ENCODE results near the gene LGALS1. TPM values are rescaled to one million over a fixed set of nuclear protein-coding genes. Genes with fewer than 3 reads are reported as not detected.

LGALS1 gene
- total RNA-seq, 2 donors from 2014 or later, result 83.3 to 222 TPM

DNA sequence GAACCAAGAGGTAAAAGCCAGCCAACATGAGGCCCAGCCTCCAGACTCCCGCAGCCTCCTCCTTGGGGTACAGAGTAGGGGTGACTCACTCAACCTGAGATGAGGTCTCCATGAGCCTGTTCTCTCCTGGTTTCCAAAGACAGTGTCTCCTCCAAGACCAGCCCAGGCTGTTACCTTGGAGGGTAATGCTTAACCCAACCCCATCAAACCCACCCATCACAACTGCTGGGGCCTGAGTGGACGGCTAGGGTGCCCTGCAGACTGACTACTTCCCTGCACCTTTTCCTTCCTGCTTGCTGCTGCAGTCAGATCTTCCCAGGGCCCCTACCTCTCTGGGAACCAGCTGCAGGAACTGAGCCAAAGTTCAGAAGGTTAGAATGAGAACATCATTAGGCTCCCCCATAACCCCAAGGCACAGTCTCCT lies 5.6 kb downstream of the LGALS1 start:
- Histone ChIP-seq H3K27me3 (no peaks in the 10 kb centered on the region), H3K36me3 (no peaks in the 10 kb centered on the region), H3K9ac (ENCODE audit: low read depth in 2 of 2, low read length in 2 of 2) (no peak overlapping the region), H3K4me1 (peaks cover 19% of the 10 kb centered on the region), H3K4me3 (no peak overlapping the region), H3K9me3 (no peaks in the 10 kb centered on the region), H3K27ac (no peak overlapping the region)
- no peak for TF ChIP-seq CTCF (IDR thresholded peaks at IDR 0.05)
- DNase-seq, result no peak
- intact Hi-C loops (cut with DNase I), result loop anchor here (2.0 to 10.0 kb wide), 3 partner anchors 39 to 114 kb away; no protein-coding TSS in a partner anchor

DNA sequence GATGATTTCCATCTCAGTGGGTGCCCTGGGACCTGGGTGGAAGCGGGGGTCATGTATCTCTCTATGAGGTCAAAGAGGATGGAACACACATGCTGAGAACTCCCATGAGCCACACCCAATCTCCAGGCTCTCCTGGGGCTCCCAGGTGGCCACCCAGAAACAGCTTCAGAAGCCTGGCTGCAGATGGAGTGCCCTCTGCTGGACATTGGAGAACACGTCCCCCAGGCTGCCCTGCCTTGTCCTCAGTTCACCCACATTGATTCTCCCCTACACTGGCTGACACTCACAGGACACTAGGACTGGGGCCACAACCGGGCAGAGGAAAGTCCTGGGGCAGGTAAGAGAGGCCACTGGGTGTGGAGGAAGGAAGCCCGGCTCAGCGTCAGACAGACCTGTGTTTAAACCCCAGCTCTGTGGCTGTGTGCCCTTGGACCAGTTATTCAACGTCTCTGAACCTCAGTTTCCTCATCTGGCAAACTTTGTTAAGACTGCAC lies 6.2 kb downstream of the LGALS1 start:
- no peaks in the 10 kb centered on the region for H3K36me3 ChIP-seq
- H3K9ac ChIP-seq (ENCODE audit: low read depth in 2 of 2, low read length in 2 of 2), result no peak overlapping the region
- intact Hi-C loops (cut with DNase I), result loop anchor here (2.0 to 10.0 kb wide), 3 partner anchors 39 to 113 kb away; no protein-coding TSS in a partner anchor
- H3K27ac ChIP-seq, result no peak overlapping the region
- no peaks in the 10 kb centered on the region for H3K27me3 ChIP-seq
- H3K4me1 ChIP-seq, result peaks cover 14% of the 10 kb centered on the region
- TF ChIP-seq CTCF (IDR thresholded peaks at IDR 0.05), result peak; percentile 82
- no peaks in the 10 kb centered on the region for H3K9me3 ChIP-seq
- DNase-seq, result peak; percentile 84
- no peak overlapping the region for H3K4me3 ChIP-seq

DNA sequence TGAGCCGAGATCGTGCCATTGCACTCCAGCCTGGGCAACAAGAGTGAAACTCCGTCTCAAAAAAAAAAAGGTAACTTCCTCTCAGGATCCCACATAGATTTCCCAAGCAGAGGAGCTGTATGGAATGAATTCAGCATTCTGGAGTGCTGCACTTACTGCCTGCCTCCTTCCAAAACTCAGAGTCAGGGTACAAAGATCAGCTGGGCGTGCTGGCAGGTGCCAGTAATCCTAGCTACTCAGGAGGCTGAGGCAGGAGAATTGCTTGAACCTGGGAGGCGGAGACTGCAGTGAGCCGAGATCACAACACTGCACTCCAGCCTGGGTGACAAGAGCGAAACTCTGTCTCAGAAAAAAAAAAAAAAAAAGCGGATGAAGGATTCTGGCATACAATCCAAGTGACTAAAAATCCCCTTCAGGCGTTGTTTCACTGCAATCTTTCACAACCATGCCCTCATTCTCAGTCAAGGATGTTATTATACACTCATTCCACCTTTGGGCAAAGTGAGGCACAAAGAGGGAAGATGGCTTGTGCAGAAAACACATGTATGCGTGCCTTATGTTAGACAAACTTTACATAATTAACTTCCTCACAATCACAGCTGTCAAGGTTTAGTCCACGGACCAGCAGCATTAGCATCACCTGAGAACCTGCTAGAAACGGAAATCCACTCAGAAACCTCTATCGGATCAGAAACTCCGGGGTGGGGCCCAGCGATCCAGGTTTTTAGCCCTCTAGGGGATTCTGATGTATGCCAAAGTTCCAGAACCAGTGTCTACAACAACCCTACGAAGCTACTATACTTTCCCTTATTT lies 9.6 kb downstream of the LGALS1 start:
- Histone ChIP-seq H3K27me3 (no peaks in the 10 kb centered on the region), H3K9me3 (no peaks in the 10 kb centered on the region), H3K4me1 (peaks cover 29% of the 10 kb centered on the region), H3K36me3 (no peaks in the 10 kb centered on the region), H3K9ac (ENCODE audit: low read depth in 2 of 2, low read length in 2 of 2) (peak overlapping the region in 1 of 2 donors; percentile 99), H3K27ac (peak overlapping the region; percentile 77), H3K4me3 (no peak overlapping the region)
- DNase-seq, result peak; percentile 83
- intact Hi-C loops (cut with DNase I), result loop anchor here (5.0 to 10.0 kb wide), 2 partner anchors 43 to 110 kb away; no protein-coding TSS in a partner anchor
- TF ChIP-seq CTCF (IDR thresholded peaks at IDR 0.05), result no peak

DNA sequence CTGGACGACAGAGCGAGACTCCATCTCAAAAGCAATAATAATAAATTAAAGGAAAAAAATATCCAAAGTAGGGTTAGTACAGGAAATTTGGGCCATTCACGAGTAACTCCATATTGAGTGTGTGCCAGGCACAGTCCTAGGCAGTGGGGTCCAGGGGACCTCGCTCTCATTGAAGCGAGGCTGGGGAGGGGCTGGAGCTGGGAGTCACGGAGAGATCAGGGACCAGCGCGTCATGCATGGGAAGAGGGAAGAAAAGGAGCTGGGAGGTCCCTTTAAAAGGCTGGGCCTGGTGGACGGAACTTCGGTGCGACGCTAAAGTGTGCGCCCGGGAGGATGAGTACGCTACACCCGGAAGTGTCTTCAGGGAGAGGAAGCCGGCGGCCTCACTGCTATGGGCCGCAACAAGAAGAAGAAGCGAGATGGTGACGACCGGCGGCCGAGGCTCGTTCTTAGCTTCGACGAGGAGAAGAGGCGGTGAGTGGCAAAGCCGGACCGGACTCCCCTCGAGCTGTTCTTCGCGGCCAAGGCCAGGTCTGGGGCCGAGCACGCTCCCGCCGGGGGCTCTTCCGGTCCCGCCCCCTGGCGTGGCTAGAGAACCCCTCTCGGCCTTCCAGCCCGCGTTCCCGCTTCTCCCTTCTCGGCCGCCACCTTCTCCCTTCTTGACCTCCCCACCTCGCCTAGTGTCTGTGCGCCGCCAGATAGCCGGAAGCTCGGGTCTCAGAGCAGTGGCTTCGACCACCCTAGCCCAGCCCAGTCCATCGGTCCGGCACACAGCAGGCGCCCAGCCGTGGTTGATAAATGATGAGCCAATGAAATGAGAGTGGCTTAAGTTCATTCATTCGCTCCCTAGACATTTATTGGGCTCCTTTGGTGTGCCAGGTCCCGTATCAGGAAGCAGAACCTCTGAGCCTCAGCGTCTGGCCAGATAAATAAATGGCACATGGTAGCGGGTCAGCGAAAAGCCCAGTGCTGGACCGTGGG lies 10.9 kb downstream of the LGALS1 start, which contains the start of gene NOL12:
Gene NOL12 (plus strand): TSS at position 342 of the 981 bp plus-strand sequence. CDS start 50 bp downstream, at position 392.
- TF ChIP-seq CTCF (IDR thresholded peaks at IDR 0.05), result no peak

DNA sequence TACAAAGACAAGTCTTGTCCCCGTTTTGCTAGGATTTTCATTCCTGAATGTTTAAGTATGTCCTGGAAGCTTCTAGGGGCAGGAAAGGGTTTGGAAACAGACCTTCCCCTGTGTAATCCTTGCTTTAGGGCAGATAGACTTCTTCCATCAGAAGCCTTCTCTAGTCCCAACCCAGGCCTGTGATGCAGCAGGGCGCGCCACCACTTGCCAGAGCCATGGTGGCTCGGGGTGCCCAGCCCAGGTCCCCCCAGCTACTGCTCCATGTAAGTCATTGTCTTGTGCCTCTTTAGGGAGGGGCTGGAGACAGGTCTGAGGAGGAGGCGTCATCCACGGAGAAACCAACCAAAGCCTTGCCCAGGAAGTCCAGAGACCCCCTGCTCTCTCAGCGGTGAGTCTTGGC lies 15.0 kb downstream of the LGALS1 start:
- intact Hi-C loops (cut with DNase I), result loop anchor here (5.0 kb wide), 1 partner anchor 42 kb away; no protein-coding TSS in a partner anchor
- TF ChIP-seq CTCF (IDR thresholded peaks at IDR 0.05), result no peak
- Histone ChIP-seq H3K27me3 (no peaks in the 10 kb centered on the region), H3K9me3 (no peaks in the 10 kb centered on the region), H3K9ac (ENCODE audit: low read depth in 2 of 2, low read length in 2 of 2) (peak overlapping the region in 1 of 2 donors; percentile 19), H3K4me3 (no peak overlapping the region), H3K27ac (no peak overlapping the region), H3K36me3 (peaks cover 25% of the 10 kb centered on the region), H3K4me1 (peaks cover 21% of the 10 kb centered on the region)
- no peak for DNase-seq

More for the DNA sequence above, 10.9 kb downstream of the LGALS1 start, which contains the start of gene NOL12:
- Histone ChIP-seq H3K4me3 (peak within 1 kb of the TSS; percentile 74), H3K9me3 (no peaks in the 10 kb centered on the region), H3K4me1 (peaks cover 29% of the 10 kb centered on the region), H3K9ac (ENCODE audit: low read depth in 2 of 2, low read length in 2 of 2) (peak within 1 kb of the TSS; percentile 86 to 99), H3K27me3 (no peaks in the 10 kb centered on the region), H3K36me3 (peaks cover 3% of the 10 kb centered on the region), H3K27ac (peak within 1 kb of the TSS; percentile 77)
- intact Hi-C loops (cut with DNase I), result loop anchor here (10.0 kb wide), 1 partner anchor 109 kb away; no protein-coding TSS in a partner anchor
- peak; percentile 87 for DNase-seq

Data from colonic mucosa (tissue), 4 donors.